NB4 (cell line): Measurements from ENCODE around the gene SLC15A3.
A peak's percentile ranks its signal among the peaks of the same experiment; 100 is the strongest.

Experiments
- DNase-seq: peaks from one replicate; pipeline ENCODE4 v3.0.0; 2010; ENCODE audit warnings: low read depth
- H3K4me3 ChIP-seq: one replicate; pipeline ENCODE4 v1.5.1; 2011; ENCODE audit warnings: mild to moderate bottlenecking, low read depth, low read length, moderate library complexity
- MYC ChIP-seq: IDR thresholded peaks from 2 replicates; pipeline ENCODE4 v1.6.1; 2011; ENCODE audit warnings: low read depth, low read length
- POLR2A ChIP-seq: IDR thresholded peaks from 2 replicates; pipeline ENCODE4 v1.6.1; 2011; ENCODE audit warnings: mild to moderate bottlenecking; ENCODE audit not compliant: insufficient read length; ENCODE audit errors: extremely low read depth
- TF ChIP-seq, protein P1 (sequence below): IDR thresholded peaks from 2 replicates; pipeline ENCODE4 v1.6.1; 2011; ENCODE audit warnings: low read depth, low read length
- TF ChIP-seq, protein P2 (sequence below): IDR thresholded peaks from one replicate; pipeline ENCODE4 v1.5.1; 2012; ENCODE audit warnings: low read depth, low read length

The SLC15A3 gene

DNA sequence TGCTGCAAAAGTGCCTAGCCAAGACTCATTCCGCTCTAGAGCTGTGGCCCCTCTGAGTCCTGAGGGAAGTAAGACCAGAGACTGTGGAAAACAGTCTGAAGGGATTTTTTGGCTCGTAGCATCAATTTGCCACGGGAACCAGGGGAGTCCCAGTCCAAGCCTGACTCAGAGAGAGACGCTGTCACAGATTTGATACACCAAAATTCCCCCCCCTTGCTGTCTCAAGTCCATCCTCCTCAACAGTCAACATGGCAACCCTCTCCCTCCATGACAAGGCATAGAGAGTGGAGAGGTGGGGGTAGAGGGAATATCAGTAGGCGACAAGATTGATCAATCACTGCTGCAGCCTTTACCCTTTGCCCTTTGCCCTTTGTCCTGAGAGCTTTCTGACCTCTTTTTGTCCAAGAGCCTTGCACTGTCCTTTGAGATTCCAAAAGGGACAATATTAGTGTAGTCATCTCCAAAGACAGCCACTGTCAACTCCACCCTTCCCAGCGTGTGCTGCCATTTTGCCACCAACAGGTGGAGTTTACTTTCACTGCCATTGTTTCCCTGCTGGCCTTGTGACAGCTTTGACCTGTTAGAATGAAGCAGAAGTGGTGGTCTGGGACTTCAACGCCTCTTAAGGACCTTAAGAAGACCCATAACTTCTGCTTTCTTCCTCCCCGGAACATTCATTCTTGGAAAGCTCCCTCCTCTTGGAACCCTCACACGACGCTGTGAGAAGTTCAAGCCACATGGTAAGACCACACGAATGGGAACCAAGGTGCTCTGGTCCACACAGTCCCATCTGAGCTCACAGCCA lies 7.3 kb downstream of the SLC15A3 start:
- DNase-seq = peak; percentile 63
- TF ChIP-seq, protein P1, sequence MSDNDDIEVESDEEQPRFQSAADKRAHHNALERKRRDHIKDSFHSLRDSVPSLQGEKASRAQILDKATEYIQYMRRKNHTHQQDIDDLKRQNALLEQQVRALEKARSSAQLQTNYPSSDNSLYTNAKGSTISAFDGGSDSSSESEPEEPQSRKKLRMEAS = no peak
- TF ChIP-seq, protein P2, sequence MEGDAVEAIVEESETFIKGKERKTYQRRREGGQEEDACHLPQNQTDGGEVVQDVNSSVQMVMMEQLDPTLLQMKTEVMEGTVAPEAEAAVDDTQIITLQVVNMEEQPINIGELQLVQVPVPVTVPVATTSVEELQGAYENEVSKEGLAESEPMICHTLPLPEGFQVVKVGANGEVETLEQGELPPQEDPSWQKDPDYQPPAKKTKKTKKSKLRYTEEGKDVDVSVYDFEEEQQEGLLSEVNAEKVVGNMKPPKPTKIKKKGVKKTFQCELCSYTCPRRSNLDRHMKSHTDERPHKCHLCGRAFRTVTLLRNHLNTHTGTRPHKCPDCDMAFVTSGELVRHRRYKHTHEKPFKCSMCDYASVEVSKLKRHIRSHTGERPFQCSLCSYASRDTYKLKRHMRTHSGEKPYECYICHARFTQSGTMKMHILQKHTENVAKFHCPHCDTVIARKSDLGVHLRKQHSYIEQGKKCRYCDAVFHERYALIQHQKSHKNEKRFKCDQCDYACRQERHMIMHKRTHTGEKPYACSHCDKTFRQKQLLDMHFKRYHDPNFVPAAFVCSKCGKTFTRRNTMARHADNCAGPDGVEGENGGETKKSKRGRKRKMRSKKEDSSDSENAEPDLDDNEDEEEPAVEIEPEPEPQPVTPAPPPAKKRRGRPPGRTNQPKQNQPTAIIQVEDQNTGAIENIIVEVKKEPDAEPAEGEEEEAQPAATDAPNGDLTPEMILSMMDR = peak; percentile 37
- no peak overlapping the region for H3K4me3 ChIP-seq

DNA sequence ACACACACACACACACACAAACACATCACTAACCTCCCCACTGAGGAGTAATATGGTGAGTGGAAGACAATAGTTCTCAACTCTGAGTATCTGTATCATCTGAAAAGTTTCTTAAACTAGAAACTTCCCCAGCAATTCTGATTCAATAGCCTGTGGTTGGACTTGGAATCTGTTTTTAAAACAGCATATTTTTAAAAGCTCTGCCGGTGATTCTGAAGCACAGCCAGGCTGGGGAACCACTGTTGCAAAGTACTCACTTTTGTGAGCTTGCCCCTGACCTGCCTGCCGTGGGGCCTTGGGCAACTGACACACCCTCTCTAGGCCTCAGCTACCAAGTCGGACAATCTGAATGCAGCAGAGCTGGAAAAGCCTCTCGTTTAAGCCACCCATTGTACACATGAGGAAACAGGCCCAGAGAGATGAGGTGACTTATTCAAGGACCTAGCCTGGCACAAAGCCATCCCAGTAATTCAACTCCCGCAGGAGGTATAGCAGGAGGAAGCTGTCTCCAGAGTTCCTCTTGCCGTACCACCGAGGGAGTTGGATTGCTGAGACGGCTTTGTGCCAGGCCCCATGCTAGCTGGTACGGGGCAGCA lies 8.9 kb downstream of the SLC15A3 start:
- no peak overlapping the region for H3K4me3 ChIP-seq
- TF ChIP-seq MYC (no peak), POLR2A (no peak)
- TF ChIP-seq, protein P2 = no peak
- TF ChIP-seq, protein P1 = no peak
- no peak for DNase-seq

DNA sequence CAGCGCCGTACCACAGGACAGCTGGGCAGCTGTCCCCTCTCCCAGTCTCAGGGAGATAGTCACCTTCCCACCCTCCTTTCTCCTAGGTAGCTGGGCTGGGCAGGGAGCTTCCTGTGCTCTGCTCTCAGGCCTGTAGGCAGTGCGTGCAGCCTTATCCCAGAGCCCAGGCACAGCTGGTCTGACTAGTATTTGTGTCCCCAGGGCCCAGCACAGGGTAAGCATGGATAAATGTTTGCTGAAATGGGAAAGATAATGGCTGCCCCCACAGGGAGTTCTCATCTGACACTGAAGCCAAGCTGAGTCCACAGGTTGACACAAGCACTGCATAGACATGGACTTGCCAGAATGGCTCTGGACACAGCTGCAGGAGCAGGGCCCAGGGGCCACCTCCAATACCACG lies 9.8 kb downstream of the SLC15A3 start:
- no peak for DNase-seq
- TF ChIP-seq MYC (no peak), POLR2A (no peak)
- TF ChIP-seq, protein P2 = no peak
- TF ChIP-seq, protein P1 = no peak
- H3K4me3 ChIP-seq = no peak overlapping the region

DNA sequence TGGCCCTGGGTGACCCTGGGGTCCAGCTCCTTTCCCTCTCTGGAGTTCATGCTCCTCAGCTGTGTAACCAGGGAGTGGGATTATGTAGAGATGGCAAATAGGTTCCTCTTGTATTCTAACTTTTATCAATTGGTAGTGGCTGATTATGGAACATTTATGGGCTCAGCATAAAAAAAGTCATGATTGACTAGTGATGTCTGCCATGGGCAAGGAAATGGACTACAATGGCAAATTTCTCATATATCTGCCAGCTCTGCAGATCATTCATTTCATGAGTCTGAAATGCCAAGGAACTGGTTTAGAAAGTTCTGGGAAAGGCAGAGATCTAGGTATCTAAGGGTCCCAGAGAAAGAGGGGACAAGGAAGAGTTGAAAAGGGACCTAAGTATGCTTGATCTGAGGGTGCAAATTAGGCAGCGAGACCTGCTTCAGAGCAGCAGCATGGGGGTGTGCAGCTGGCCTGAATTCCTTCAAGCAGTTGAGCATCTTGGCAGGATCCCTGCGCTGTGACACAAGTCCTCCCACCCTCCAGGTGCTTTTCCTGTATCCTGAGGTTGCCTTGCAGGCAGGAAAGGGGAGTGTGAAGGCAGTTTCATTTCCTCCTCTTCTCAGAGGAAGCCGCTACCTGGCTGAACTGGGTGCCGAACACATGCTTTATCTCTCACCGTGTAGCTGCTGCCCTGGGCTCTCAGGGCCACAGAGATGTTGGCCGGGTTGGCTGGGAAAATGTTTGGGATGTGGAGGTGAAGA lies 10.4 kb downstream of the SLC15A3 start:
- H3K4me3 ChIP-seq = no peak overlapping the region
- TF ChIP-seq, protein P1 = no peak
- TF ChIP-seq, protein P2 = no peak
- TF ChIP-seq POLR2A (no peak), MYC (no peak)
- no peak for DNase-seq

DNA sequence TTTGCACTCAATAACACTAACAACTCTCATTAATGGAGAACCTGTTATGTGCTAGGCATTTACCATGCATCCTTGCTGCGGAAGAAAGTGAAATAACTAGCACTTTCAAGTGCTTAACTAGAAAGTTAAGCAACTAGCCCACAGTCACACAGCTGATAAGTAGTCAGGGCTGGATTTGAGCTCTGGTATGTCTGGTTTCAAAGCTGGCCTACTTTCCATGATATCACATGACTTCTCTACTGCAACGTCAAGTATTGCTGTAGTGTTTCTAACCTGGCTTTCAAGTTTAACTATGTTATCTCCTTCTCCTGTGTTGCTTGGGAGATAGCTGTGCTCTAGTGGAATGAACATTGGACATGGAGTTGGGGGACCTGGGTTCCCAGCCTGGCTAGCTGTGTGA lies 12.1 kb downstream of the SLC15A3 start:
- TF ChIP-seq POLR2A (no peak), MYC (no peak)
- TF ChIP-seq, protein P2 = no peak
- TF ChIP-seq, protein P1 = no peak
- DNase-seq = no peak

More for the DNA sequence above, 12.1 kb downstream of the SLC15A3 start:
- no peak overlapping the region for H3K4me3 ChIP-seq
